Adrenal gland (tissue), 5 donors: ENCODE results near the gene FGD4.

Experiments used
- CTCF ChIP-seq, 6 experiments: fragments of 450-650 bp in 4 of 6; fragments of 200-600 bp in 2 of 6; sonication (generic) in 1 of 6; IDR thresholded peaks; 1 replicate in 5 of 6; 2 replicates in 1 of 6; pipeline versions ENCODE4 v1.5.1 to v1.8.0; 2016 to 2021; ENCODE audit warnings: antibody characterized with exemption in 6 of 6, mild to moderate bottlenecking in 2 of 6, moderate library complexity in 1 of 6
- POLR2A ChIP-seq, 2 donors: fragments of 450-650 bp; IDR thresholded peaks; one replicate each; pipeline ENCODE4 v1.6.1; 2017; ENCODE audit warnings: antibody characterized with exemption in 2 of 2, mild to moderate bottlenecking in 2 of 2, moderate library complexity in 1 of 2
- donor health status: DM: no; HTN: no; CAD: no.

GRCh38 chr12:32398816-32399369 lies 465 bp upstream of the FGD4 start:
- TF ChIP-seq CTCF (IDR thresholded peaks at IDR 0.05) = no peak
- no peak for TF ChIP-seq POLR2A (IDR thresholded peaks at IDR 0.05)
